Measurements from ENCODE around the gene HOXC6. TPM values are rescaled to one million over a fixed set of nuclear protein-coding genes. Genes with fewer than 3 reads are reported as not detected.

HOXC6 gene
- total and polyA plus RNA-seq, 2 of the 13 experiments (the other 11 are each of a cell fraction or from before 2014, with no cell fraction given), result not detected

GRCh38 chr12:54014377-54015017 is 13.7 kb upstream of the HOXC6 start:
- Histone ChIP-seq H3K4me1 (ENCODE audit: insufficient read depth, low read length) (peaks cover 16% of the 10 kb centered on the region), H3K27ac (ENCODE audit: extremely low read length, insufficient read depth, low read length) (no peak overlapping the region), H3K36me3 (replicated peaks in 1 of 2; ENCODE audit: control insufficient read depth in 1 of 2, insufficient read depth in 2 of 2, low read length in 2 of 2) (no peaks in the 10 kb centered on the region), H3K4me2 (ENCODE audit: low read depth, low read length) (no peak overlapping the region), H3K9ac (ENCODE audit: insufficient read depth, low read depth, low read length) (no peak overlapping the region), H3K27me3 (ENCODE audit: control insufficient read depth in 1 of 2, insufficient read depth in 2 of 2, low read length in 2 of 2) (peaks cover 12 to 70% of the 10 kb centered on the region in 2 experiments), H3K9me3 (ENCODE audit: low read length) (no peaks in the 10 kb centered on the region), H3K4me3 (replicated peaks in 1 of 3; ENCODE audit: insufficient read depth in 1 of 3, low read depth in 2 of 3, low read length in 3 of 3) (no peak overlapping the region), H4K20me1 (ENCODE audit: insufficient read depth, low read length) (no peaks in the 10 kb centered on the region), H3K79me2 (ENCODE audit: insufficient read depth, low read length) (no peaks in the 10 kb centered on the region), H2AFZ (ENCODE audit: low read length) (no peak overlapping the region)
- DNase-seq (ENCODE audit: low spot score) (no peak), FAIRE-seq (no peak), ATAC-seq (no peak)
- BruUV-seq (replicated peaks), result no TSS peak
- intact Hi-C loops (cut with micrococcal nuclease; ENCODE audit: unreplicated experiment), result no loop called here
- ChIA-PET POLR2A (no interaction called here), CTCF (ENCODE audit: low intra/inter-chr PET ratio, low total read pairs) (no interaction called here)
- in situ Hi-C loops (cut with HindIII; ENCODE audit: extremely low pct_ligation_motif_present, low pct_unique_long_range_greater_than_20kb), result loop anchor here (10.0 kb wide), 1 partner anchor 350 kb away; the partner anchor contains the start of gene GPR84
- 26% methylated on average over 26 of the region's 36 CpGs for WGBS (ENCODE audit: low lambda C conversion rate)
- TF ChIP-seq KDM5B (CRISPR knock-in tag; IDR thresholded peaks at IDR 0.05; ENCODE audit: borderline replicate concordance), result no peak
- 0 out of 2 replicates have a peak, but pooled peaks have one; percentile 30 for TF ChIP-seq CBX2 (IDR thresholded peaks at IDR 0.05; ENCODE audit: low read depth, low read length)
- no peak for TF ChIP-seq CBX2 (CRISPR knock-in tag; IDR thresholded peaks at IDR 0.05; ENCODE audit: low read depth)
- TF ChIP-seq XRCC5 (optimal IDR thresholded peaks at IDR 0.05; ENCODE audit: low read length), result no peak
- TF ChIP-seq IKZF4 (CRISPR knock-in tag; IDR thresholded peaks at IDR 0.05; ENCODE audit: borderline replicate concordance, low read depth, not compliant biosample characterization), result no peak

GRCh38 chr12:54015018-54015931 is 13.0 kb upstream of the HOXC6 start:
- H4K20me1 ChIP-seq (ENCODE audit: insufficient read depth, low read length), result no peaks in the 10 kb centered on the region
- H3K4me2 ChIP-seq (ENCODE audit: low read depth, low read length), result no peak overlapping the region
- no peak overlapping the region for H3K27ac ChIP-seq (ENCODE audit: extremely low read length, insufficient read depth, low read length)
- in situ Hi-C loops (cut with HindIII; ENCODE audit: extremely low pct_ligation_motif_present, low pct_unique_long_range_greater_than_20kb), result loop anchor here (10.0 kb wide), 1 partner anchor 350 kb away; the partner anchor contains the start of gene GPR84
- H3K4me3 ChIP-seq (replicated peaks in 1 of 3; ENCODE audit: insufficient read depth in 1 of 3, low read depth in 2 of 3, low read length in 3 of 3), result no peak overlapping the region
- FAIRE-seq (no peak), DNase-seq (ENCODE audit: low spot score) (no peak), ATAC-seq (no peak)
- WGBS (ENCODE audit: low lambda C conversion rate), result 27% methylated on average over 23 of the region's 23 CpGs
- H3K4me1 ChIP-seq (ENCODE audit: insufficient read depth, low read length), result peaks cover 16% of the 10 kb centered on the region
- intact Hi-C loops (cut with micrococcal nuclease; ENCODE audit: unreplicated experiment), result no loop called here
- H3K36me3 ChIP-seq (replicated peaks in 1 of 2; ENCODE audit: control insufficient read depth in 1 of 2, insufficient read depth in 2 of 2, low read length in 2 of 2), result no peaks in the 10 kb centered on the region
- no TSS peak for BruUV-seq (replicated peaks)
- H3K9me3 ChIP-seq (ENCODE audit: low read length), result no peaks in the 10 kb centered on the region
- H3K9ac ChIP-seq (ENCODE audit: insufficient read depth, low read depth, low read length), result no peak overlapping the region
- ChIA-PET CTCF (ENCODE audit: low intra/inter-chr PET ratio, low total read pairs) (no interaction called here), POLR2A (no interaction called here)
- 0 out of 2 replicates have a peak, but pooled peaks have one; percentile 66 for TF ChIP-seq CBX2 (IDR thresholded peaks at IDR 0.05; ENCODE audit: low read depth, low read length)
- no peak for TF ChIP-seq CBX2 (CRISPR knock-in tag; IDR thresholded peaks at IDR 0.05; ENCODE audit: low read depth)
- TF ChIP-seq DDIT3 (CRISPR knock-in tag; IDR thresholded peaks at IDR 0.05), result no peak
- TF ChIP-seq RNF2 (conservative IDR thresholded peaks at IDR 0.05; ENCODE audit: low read depth), result peak; percentile 79
- TF ChIP-seq ZFP36 (IDR thresholded peaks at IDR 0.05; ENCODE audit: borderline replicate concordance, low read depth, low read length, partially characterized antibody), result peak; percentile 74
- TF ChIP-seq ZNF614 (CRISPR knock-in tag; IDR thresholded peaks at IDR 0.05; ENCODE audit: borderline replicate concordance), result no peak
- H3K79me2 ChIP-seq (ENCODE audit: insufficient read depth, low read length), result no peaks in the 10 kb centered on the region
- peaks cover 12 to 62% of the 10 kb centered on the region in 2 experiments for H3K27me3 ChIP-seq (ENCODE audit: control insufficient read depth in 1 of 2, insufficient read depth in 2 of 2, low read length in 2 of 2)
- no peak overlapping the region for H2AFZ ChIP-seq (ENCODE audit: low read length)

Measured in HepG2 (cell line).